GM19238 (cell line): ENCODE data around the gene MACROD2.

Experiments used
- DNase-seq: peaks from one replicate; pipeline ENCODE4 v3.0.0; 2011; ENCODE audit warnings: low spot score; ENCODE audit not compliant: insufficient read length

Gene MACROD2

DNA sequence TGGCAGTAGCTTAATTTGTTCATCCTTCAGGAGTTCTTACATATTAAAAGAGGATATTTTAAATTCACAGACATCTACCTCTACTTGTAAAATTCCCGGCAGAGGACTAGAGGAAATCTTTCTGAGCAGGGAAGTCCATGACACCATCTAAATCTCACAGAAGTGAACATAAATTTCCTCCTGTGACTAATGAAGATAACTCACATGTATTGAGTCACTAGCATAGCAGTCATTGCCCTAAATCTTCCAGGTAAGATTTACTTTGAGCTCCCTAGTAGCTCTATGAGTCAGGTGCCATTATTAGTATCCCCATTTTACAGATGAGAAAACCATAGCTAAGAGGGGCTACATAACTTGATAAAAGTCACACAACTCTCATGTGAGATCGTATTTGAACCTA, 1400.7 kb downstream of the MACROD2 start:
- no peak for DNase-seq

DNA sequence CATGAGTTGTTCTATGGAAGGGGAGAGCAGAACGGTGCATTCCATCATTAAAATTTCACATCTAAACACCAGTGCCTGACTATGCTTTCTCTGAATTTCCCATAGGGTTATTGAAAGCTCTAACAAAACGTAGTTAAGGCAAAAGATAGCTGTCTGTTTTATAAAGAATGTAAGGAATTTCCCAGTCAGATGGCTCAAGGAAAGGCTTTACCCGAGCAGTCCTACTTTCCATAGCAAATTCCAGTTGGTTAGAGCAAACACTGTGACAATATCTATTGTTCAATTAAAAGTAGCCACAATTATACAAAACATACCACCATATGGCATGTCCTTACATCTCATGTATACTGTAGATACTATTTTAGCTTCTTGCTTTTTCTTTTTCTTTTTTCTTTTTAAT, 1401.6 kb downstream of the MACROD2 start:
- no peak for DNase-seq

DNA sequence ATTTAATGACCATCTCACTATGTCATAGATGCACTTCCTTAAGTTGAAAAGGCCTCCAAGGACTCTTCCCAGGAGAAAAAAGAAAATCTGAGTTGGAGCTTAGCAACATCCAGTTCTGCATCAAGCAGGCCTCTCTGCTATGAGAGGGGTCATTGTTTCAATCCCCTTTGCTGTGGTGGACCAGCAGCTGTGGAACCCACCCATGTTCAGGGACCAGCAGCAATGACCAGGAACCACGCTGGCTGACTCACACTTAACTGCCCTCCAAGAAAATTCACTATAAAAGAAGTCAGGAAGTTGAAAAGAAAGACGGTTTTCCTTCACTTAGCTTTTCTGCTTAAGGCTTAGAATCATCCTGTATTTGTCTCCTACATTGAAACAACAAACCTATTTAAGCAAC, 1404.5 kb downstream of the MACROD2 start:
- DNase-seq: no peak

DNA sequence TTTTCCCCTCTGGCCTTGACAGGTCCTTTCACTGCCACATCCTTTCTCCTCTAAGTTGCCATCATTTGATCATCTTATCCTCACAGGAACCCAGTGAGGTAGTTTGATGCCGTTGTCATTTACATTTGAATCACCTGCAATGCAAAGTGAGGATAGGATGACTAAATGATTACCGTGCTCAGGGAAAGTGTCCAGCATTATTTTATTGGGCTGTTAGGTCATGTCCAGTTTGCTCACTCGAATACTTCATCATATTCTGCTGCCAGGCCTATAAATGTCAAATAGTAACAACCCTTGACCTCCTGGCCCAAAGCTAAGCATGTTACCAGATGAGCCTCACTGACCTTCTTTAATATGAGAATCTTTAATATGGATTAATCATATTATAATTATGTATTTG, 1410.8 kb downstream of the MACROD2 start:
- DNase-seq: no peak

DNA sequence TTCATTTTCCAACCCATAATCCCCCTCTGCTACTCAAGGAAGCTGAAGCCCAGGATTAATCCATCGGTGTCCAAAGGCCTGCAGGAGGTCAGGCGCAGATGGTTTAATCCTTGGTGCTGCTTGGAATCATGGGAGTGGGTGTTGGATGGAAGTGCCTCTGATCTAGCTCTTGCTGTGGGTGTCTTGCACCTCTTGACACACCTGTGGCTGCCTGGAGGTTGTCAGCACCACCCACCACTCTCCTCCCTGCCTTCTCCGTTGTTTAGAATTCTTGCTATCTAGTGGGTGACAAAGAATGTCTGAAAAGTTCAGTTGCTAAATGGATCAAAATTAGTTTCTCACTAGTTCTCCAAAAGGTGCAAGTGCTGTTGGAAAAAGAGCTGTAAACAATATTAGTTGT, 1416.5 kb downstream of the MACROD2 start:
- no peak for DNase-seq

DNA sequence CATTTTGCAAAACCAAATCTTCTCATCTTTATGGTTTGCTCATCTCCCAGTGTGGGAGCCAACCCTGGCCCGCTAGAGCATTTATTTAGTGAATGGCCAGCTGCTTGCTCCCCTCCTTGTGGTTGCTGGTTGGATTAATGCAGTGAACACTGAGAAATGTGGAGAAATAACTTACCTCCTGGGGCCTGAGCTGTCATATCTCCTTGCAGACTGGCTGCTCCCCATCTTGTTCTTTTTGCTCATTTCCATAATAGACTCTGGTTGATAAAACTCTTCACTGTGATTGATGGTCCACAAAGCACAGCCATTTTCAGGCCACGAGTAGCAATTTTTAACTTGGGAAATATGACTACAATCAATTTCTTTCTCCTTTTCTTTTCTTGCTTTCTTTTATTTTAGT, 1420.6 kb downstream of the MACROD2 start:
- DNase-seq: no peak

DNA sequence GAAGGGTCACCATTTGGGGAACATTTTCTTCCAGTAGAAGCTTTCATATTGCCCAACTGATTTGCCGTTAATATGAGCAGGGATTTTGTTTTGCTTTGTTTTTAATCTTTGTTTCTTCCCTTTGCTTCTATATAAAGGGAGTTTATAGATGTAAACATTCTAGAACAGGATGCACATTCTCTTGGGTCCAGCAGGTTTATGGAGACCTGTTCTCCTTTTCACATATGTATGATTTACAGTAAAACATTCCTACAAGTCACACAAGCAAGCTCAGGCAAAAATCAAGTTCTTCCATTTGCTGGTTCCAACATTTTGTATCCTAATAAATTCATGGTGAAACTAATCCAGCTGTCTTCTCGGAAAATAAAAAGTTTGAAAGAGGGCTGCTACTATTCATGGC, 1424.5 kb downstream of the MACROD2 start:
- DNase-seq: no peak

DNA sequence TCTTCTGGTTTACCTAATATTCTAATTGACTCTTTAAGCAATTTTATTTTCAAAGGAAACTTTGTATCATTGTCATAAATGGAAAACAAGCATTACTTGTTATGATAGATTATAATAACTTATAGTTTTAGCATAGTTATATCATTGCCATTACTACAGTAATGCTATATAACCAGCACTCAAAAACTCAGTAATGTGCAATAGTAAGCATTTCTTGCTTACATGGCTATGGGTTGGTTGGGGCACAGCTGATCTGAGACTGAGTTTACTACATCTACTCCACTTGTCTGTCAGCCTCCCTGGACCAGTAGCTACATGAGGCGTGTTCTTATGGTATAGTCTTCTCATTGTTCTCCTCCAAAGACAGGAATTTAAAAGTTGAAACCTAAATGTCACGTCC, 1427.7 kb downstream of the MACROD2 start:
- DNase-seq: no peak

DNA sequence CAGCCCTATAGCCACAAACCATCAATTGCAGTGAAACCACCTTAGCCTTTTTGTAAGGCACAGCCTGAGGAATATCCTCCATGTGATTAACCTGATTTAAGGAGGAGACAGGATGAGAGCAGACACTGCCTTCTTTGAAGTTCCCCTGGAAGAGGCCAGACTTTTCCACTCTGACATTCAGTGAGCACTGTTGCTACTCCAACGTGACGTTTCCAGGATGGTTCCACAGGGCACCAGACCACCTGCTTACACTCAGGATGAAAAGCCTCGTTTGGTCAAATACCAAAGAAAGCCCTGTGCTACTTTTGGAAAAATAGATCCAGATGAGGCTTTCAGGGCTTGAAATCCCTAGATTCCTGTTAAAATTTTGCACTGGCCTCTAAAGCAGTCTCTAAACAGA, 1444.2 kb downstream of the MACROD2 start:
- DNase-seq: no peak

DNA sequence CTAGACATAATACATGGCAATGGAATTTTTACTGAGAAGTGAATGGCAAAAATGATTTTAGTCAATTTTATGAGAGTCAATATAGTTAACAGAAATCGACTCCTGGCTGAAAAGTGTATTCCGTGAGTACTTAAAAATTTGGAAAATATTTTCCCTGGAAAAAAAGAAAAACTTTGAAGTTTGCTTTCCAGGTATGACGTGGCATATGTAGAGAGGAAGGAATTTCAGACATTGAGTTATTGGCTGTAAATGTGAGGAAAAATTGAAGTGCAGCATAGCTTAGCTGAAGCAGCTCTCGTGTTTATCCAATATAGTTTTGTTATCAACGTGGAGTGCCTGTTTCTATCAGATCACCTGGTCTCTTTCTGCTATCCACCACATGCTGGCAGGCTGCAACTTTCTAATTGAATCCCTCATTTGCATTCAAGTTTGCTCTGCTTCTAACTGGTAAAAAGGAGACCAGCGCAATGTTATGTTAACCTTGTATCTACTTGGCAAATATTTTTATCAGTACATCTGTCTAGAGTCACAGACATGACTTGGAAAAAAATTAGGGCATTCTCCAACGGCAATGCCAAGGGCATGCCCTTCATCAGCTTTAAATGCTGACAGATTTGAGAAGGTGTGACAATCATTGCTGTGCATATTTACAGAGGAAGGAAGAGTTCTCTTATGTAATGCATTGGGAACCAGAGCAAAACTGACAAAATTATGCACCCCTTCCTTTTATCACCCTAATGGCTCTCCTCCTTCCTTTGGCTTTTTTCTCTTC, 1444.9 kb downstream of the MACROD2 start:
- DNase-seq: no peak

DNA sequence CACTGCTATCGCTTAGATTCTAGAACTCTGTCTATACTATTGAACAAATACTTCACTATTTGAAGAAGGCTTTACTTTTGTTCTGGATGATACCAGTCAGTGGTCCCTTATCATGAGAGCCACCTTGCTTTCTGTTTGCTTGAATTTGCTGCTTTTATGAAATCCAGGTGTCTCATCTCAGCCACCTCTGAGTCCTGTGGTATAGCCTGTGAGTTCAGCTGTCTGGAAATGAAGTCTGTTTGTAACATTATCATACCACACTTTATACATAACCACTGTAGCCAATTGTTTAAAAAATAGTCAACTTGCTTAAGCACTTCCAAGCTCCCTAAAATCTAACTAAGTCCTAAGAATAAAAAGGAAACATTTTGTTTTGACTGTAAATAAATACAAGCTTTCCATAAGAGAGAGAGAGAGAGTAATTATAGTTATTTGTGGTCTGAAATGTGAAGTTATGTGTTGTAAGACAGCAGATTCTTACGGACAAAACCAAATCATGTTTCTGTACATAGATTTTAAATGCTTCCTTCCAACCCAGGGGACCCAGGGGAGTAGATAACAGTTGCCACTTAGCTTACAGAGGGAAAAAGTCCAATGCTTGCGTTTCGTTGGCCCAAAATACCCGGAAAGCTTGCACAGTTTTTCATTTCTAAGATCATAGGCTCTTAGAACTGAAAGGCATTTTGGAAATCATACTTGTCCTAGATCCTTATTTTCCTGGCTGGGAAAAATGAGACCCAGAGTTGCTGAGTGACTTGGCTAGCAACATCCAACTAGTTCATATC, 1449.9 kb downstream of the MACROD2 start:
- no peak for DNase-seq

DNA sequence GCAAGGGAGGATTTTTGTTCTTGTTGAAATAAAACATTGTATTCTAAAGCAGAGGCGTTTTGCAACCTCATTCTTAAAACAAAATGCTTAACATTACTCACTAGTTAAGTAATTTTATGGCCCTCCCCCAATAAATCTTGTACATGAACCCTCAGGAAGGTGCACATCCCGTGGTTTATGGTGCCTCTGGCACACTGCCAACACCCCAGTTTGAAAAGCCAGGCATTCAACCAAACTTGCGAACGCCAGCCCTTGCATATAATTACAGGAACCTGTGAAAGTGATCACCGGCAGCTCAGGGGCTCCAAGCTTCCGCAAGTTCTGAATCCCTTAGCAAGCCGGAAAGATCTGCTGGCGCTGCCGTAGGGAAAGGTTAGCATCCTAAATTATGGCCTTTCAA, 1451.1 kb downstream of the MACROD2 start:
- no peak for DNase-seq

DNA sequence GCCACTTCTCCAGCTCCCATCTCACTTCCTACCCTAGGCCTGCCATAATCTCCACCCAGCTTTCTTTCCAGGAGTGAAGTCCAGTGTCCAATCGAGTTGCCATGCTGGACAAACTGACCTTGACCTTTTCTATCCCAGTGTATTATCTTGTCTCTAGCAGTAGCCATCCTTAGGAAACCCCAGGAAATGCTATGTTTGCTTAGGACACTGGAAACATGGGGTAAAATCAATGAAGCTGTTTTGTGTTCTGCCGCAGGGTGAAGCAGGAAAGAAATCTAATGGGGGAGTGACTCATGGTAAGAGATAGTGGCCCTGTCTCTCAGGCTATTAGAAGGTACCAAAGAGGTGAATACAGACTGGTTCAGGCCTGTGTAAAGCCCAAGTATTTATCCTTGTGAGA, 1452.2 kb downstream of the MACROD2 start:
- no peak for DNase-seq

DNA sequence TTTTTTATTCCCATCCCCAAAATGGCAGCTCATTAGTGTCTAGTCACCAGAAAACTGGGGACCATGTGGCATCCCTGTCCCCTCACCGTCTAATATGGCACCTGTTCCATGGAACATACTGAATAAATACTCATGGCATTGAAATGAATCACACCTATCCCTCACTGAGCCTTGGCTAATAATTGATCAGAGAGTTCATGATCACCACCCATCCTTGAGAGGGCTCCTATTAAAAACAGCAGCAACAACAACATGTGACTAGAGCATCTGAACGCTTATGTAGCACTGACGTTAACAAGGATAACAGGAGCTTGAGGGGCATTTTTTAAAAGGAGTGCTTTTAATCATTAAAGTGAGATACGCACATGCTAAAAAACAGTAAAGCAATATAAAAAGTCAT, 1453.7 kb downstream of the MACROD2 start:
- DNase-seq: no peak

DNA sequence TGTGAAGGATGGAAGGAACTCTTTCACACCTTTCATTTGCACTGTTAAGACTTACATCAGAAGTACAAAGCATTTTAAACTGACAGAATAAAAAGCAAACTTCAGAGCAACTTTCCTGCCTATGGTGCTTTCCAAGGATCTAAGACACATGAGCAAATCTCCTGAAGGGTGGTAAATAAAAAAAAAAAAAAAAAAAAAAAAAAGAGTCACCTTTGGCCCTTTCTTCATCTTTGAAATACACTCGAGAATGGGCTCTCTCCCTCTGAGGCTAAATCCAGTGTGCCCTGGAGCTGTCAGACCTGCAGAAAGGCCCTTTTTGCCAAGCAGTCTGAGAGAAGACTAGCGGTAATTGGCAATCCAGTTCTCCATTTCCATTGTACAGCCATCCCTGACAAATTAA, 1455.9 kb downstream of the MACROD2 start:
- DNase-seq: no peak

DNA sequence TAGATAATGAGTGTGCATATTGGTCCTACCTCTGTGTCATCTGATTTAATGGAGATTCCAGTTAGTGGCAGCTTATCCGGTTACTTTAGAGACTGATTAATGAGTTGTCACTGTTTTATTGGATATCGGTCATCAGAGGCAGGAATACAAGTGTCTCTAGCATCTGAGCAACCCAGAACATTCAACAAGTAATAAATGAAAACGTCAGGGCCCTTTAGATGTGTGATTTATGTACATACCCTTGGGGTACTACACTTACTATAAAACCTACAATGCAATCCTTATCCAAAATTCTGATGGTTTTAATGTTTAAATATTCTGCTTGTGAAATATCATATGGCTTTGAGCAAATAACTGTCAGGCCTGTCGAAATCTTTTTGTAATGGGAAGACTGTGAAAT, 1460.0 kb downstream of the MACROD2 start:
- DNase-seq: no peak

DNA sequence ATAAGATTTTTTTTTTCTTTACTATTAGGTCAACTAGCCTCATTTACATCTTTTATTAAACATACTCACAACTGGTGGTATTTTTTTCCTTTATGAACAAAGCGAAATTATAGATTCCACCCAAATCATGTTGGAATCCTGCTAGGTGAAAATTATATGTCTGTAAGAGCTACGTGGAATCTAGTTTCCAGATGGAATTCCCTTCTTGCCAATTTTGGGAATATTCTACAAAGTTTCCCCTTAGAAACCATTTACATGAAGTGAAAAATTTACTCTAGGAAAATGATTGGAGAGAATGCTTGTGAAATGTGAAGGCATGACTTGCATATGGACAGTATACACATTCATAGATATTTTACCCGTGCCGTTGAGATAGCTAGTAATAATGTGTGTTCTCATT, 1466.6 kb downstream of the MACROD2 start:
- DNase-seq: no peak

DNA sequence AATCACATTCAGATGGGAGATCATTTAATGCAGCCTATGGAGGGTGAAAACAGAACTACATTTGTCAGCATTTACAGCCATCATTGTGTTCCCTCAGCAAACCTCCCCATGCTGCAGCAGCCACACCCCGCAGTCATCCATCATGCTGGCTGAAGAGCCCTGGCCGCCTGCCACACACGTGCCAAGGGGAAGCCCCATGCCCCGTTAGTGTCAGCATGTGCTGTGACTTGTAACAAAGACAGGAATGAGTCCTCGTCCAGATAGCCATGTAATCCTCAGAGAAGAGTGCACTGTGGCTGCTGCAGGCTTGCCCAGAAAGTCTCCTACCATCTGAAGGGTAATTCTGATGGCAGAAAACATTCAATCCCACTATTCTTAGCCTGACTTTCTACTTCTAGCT, 1480.2 kb downstream of the MACROD2 start:
- no peak for DNase-seq

DNA sequence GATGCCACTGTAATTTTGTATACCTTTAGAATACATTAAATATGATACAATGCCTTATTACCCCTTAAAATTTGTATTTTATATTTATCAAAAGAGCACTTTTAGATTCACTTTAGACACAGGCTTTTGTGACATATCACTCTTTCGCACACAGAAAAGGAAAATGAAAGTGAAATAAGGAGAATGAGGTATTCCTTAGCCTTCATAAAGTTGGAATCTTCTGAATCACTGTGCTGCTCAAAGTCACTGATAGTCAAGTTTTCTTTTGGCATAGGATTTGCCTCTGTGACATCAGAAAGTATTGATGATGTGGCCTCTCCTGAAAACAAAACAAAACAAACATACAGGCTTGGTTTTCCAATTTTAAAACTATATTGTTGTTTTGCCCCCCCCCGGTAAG, 1480.9 kb downstream of the MACROD2 start:
- no peak for DNase-seq

DNA sequence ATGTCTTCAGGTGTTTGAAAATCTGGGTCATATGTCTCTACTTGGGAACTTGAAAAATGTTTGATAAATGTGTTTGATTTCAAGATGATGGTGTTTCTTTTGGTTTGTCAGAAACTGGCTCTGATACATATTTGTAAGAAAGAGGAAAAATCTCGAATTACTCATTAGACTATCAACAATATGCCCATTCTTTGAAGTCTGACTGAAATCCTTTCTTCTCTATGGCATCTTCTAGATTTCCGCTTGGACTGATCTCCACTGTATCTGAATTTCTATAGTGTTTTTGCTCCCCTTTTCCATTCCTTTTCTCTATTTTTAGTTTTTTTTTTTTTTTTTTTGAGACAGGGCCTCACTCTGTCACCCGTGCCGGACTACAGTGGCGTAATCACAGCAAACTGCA, 1481.5 kb downstream of the MACROD2 start:
- DNase-seq: no peak

DNA sequence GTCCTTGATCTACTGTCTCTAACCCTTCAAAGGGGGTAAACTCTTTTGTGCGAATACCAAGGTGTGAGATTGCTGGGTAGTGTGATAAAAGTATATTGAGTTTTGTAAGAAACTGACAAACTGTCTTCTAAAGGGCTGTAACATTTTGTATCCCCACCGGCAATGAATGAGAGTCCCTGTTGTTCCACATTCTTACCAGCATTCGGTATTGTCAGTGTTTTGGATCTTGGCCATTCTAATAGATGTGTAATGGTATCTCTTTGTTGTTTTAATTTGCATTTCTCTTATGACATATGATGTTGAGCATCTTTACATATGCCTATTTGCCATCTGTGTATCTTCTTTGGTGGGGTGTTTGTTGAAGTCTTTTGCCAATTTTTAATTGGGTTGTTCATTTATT, 1487.2 kb downstream of the MACROD2 start:
- no peak for DNase-seq

DNA sequence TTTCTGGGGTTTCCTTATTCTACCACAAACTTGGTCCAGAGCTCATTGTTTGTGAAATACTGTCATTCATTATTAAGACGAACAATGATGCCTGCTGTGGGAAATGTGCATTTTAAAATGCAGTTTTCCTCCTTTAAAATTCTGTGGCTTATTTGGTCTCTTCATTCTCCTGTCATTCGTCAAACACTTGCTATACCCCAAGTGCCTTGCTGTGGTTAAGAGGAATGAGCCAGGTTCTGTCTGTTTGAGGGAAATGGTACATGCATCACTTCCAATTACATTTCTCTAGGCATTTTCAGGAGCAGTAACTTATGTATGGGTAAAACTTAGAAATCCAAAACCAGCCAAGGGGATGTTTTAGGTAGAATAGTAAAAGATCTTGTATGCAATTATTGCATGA, 1490.2 kb downstream of the MACROD2 start:
- DNase-seq: no peak

DNA sequence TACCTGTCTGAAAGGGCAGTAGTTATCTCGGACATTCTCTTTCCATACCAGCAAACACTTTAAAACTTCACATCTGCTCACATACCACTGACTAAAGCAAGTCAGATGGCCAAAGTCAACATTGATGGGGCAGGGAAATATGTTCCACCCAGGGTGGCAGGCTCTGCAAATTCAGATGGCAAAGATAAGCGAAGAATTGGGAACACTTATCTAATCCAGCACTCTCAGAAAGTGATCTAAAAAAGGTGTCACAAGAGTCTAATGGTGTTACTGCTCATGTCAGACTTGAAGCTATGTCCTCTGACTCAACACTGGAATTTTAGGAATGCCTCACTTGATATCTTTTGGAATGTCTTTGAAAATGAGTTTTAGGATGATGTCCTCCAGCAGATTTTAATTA, 1491.7 kb downstream of the MACROD2 start:
- DNase-seq: no peak
